ENCODE results near the gene PCDHGB3. TPM values are rescaled to one million over a fixed set of nuclear protein-coding genes. Genes with fewer than 3 reads are reported as not detected.
A peak's percentile ranks its signal among the peaks of the same experiment; 100 is the strongest.
"Not testable (repeated sequence)": the region's sequence is repeated elsewhere in the genome, so short reads cannot be mapped to it uniquely, and the experiment has no call there.

The PCDHGB3 gene
- total RNA-seq, 4 donors from 2014 or later = 3.0 to 7.9 (median 4.8) TPM

DNA sequence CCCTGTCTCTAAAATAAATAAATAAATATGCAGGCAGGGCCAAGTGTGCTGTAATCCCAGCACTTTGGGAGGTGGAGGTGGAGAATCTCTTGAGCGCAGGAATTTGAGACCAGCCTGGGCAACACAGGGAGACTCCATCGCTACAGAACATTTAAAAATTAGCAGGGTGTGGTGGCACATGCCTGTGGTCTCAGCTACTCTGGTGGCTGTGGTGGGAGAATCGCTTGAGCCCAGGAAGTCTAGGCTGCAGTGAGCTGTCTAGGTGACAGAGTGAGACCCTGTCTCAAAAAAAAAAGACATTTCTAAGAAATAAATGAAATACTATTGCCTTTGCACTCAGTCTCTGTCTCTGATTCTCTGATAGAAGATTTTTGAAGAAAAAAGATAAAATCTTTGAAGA is 41.5 kb downstream of the PCDHGB3 start:
- TF ChIP-seq, protein P1, sequence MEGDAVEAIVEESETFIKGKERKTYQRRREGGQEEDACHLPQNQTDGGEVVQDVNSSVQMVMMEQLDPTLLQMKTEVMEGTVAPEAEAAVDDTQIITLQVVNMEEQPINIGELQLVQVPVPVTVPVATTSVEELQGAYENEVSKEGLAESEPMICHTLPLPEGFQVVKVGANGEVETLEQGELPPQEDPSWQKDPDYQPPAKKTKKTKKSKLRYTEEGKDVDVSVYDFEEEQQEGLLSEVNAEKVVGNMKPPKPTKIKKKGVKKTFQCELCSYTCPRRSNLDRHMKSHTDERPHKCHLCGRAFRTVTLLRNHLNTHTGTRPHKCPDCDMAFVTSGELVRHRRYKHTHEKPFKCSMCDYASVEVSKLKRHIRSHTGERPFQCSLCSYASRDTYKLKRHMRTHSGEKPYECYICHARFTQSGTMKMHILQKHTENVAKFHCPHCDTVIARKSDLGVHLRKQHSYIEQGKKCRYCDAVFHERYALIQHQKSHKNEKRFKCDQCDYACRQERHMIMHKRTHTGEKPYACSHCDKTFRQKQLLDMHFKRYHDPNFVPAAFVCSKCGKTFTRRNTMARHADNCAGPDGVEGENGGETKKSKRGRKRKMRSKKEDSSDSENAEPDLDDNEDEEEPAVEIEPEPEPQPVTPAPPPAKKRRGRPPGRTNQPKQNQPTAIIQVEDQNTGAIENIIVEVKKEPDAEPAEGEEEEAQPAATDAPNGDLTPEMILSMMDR (IDR thresholded peaks at IDR 0.05) = no peak
- no peak for TF ChIP-seq POLR2A (IDR thresholded peaks at IDR 0.05)
- intact Hi-C loops (cut with DNase I; ENCODE audit: low total_unique reads) = loop anchor here (10.0 kb wide), 1 partner anchor 143 kb away; no protein-coding TSS in a partner anchor
- H3K4me3 ChIP-seq (ENCODE audit: low read depth, poor library complexity, severe bottlenecking) = no peak overlapping the region
- WGBS, 2 donors = 67 to 69% methylated on average over 3 of the region's 3 CpGs
- no peak for DNase-seq (ENCODE audit: low spot score in 2 of 2)

DNA sequence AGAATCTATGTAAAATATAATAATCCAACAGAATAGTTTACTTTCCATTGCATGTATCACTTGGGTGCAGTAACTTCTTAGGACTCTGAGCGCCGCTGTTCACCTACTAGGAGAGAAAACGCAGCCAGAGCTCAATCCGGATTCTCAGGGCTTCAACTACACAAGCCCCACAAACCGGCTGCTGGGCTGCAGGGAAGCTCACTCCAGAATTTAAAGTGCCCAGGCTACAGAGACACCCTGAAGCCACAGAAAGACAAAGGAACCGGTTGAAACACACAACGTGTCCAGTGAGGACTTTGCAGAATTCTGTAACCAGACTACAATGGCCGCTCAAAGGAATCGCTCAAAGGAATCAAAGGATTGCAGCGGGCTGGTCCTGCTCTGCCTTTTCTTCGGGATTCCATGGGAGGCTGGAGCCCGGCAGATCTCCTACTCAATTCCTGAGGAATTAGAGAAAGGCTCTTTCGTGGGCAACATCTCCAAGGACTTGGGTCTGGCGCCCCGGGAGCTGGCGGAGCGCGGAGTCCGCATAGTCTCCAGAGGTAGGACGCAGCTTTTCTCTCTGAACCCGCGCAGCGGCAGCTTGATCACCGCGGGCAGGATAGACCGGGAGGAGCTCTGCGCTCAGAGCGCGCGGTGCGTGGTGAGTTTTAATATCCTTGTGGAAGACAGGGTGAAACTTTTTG is 43.0 kb downstream of the PCDHGB3 start, which contains the start of gene PCDHGA10:
TSS of gene PCDHGA10 (plus strand) at position 134 of the 686 bp plus-strand sequence. CDS start at position 323, 189 bp downstream.
- TF ChIP-seq POLR2A (IDR thresholded peaks at IDR 0.05) = no peak
- TF ChIP-seq, protein P1 (IDR thresholded peaks at IDR 0.05) = no peak
- intact Hi-C loops (cut with DNase I; ENCODE audit: low total_unique reads) = loop anchor here (10.0 kb wide), 1 partner anchor 142 kb away; no protein-coding TSS in a partner anchor
- 18 to 19% methylated on average over 31 of the region's 31 CpGs for WGBS, 2 donors
- H3K4me3 ChIP-seq (ENCODE audit: low read depth, poor library complexity, severe bottlenecking) = no peak within 1 kb of the TSS
- DNase-seq (ENCODE audit: low spot score in 2 of 2) = no peak

DNA sequence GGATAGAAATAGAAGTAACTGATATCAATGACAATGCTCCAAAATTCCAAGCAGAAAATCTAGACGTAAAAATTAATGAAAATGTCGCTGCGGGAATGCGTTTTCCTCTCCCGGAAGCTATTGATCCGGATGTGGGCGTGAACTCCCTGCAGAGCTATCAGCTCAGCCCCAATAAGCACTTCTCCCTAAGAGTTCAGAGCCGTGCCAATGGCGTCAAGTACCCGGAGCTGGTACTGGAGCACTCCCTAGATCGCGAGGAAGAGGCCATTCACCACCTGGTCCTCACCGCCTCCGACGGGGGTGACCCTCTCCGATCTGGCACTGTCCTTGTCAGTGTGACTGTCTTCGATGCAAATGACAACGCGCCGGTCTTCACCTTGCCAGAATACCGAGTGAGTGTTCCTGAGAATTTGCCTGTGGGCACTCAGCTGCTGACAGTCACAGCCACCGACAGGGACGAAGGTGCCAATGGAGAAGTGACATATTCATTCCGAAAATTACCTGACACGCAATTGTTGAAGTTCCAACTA is 43.6 kb downstream of the PCDHGB3 start:
- no peak for DNase-seq (ENCODE audit: low spot score in 2 of 2)
- TF ChIP-seq, protein P1 (IDR thresholded peaks at IDR 0.05) = no peak
- no peak for TF ChIP-seq POLR2A (IDR thresholded peaks at IDR 0.05)
- intact Hi-C loops (cut with DNase I; ENCODE audit: low total_unique reads) = loop anchor here (10.0 kb wide), 1 partner anchor 141 kb away; no protein-coding TSS in a partner anchor
- no peak overlapping the region for H3K4me3 ChIP-seq (ENCODE audit: low read depth, poor library complexity, severe bottlenecking)
- 20 to 23% methylated on average over 25 of the region's 25 CpGs for WGBS, 2 donors

DNA sequence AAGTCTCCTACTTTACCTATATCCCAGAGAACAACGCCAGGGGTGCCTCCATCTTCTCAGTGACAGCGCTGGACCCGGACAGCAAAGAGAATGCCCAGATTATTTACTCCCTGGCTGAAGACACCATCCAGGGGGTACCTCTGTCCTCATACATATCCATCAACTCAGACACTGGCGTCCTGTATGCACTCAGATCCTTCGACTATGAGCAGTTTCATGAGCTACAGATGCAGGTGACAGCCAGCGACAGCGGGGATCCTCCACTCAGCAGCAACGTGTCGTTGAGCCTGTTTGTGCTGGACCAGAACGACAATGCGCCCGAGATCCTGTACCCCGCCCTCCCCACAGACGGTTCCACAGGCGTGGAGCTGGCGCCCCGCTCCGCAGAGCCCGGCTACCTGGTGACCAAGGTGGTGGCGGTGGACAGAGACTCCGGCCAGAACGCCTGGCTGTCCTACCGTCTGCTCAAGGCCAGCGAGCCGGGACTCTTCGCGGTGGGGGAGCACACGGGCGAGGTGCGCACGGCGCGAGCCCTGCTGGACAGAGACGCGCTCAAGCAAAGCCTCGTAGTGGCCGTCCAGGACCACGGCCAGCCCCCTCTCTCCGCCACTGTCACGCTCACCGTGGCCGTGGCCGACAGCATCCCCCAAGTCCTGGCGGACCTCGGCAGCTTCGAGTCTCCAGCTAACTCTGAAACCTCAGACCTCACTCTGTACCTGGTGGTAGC is 44.7 kb downstream of the PCDHGB3 start:
- not testable (repeated sequence) for DNase-seq (ENCODE audit: low spot score in 2 of 2); H3K4me3 ChIP-seq (ENCODE audit: low read depth, poor library complexity, severe bottlenecking)
- intact Hi-C loops (cut with DNase I; ENCODE audit: low total_unique reads) = loop anchor here (10.0 kb wide), 1 partner anchor 140 kb away; no protein-coding TSS in a partner anchor
- 34 to 37% methylated on average over 41 to 45 of the region's 46 CpGs for WGBS, 2 donors

DNA sequence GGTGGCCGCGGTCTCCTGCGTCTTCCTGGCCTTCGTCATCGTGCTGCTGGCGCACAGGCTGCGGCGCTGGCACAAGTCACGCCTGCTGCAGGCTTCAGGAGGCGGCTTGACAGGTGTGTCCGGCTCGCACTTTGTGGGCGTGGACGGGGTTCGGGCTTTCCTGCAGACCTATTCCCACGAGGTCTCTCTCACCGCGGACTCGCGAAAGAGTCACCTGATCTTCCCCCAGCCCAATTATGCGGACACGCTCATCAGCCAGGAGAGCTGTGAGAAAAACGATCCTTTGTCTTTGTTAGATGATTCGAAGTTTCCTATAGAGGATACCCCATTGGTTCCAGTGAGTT is 45.2 kb downstream of the PCDHGB3 start:
- intact Hi-C loops (cut with DNase I; ENCODE audit: low total_unique reads) = loop anchor here (10.0 kb wide), 1 partner anchor 140 kb away; no protein-coding TSS in a partner anchor

DNA sequence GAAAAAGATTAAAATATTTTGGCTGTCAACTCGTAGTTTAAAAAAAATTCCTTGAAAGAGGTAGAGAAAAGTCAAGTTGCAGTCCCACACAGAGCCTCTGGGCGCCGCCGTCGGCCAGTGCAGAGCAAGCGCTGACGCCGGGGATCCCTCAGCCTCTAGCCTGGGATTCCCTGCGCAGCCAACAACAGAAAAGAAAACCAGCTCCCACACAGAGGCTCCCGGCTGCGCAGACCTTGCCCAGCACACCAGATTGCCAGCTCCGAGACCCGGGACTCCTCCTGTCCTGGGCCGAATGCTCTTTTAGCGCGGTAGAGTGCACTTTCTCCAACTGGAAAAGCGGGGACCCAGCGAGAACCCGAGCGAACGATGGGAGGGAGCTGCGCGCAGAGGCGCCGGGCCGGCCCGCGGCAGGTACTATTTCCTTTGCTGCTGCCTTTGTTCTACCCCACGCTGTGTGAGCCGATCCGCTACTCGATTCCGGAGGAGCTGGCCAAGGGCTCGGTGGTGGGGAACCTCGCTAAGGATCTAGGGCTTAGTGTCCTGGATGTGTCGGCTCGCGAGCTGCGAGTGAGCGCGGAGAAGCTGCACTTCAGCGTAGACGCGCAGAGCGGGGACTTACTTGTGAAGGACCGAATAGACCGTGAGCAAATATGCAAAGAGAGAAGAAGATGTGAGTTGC is 47.6 kb downstream of the PCDHGB3 start, which contains the start of gene PCDHGB7:
TSS of gene PCDHGB7 (plus strand) at position 184 of the 679 bp plus-strand sequence. CDS start at position 367, 183 bp downstream.
- intact Hi-C loops (cut with DNase I; ENCODE audit: low total_unique reads) = loop anchor here (10.0 kb wide), 1 partner anchor 137 kb away; no protein-coding TSS in a partner anchor
- 13% methylated on average over 43 to 45 of the region's 47 CpGs for WGBS, 2 donors
- H3K4me3 ChIP-seq (ENCODE audit: low read depth, poor library complexity, severe bottlenecking) = peak within 1 kb of the TSS; percentile 1
- peak; percentile 46 to 91 for DNase-seq (ENCODE audit: low spot score in 2 of 2)

More for the DNA sequence above, 45.2 kb downstream of the PCDHGB3 start:
- H3K4me3 ChIP-seq (ENCODE audit: low read depth, poor library complexity, severe bottlenecking); DNase-seq (ENCODE audit: low spot score in 2 of 2): not testable (repeated sequence)
- 26 to 28% methylated on average over 19 to 24 of the region's 24 CpGs for WGBS, 2 donors

Data from lower leg skin (tissue), 4 donors.